HCT116 (cell line): ENCODE measurements around the gene GLB1L. TPM values are rescaled to one million over a fixed set of nuclear protein-coding genes. Genes with fewer than 3 reads are reported as not detected.

ENCODE experiments used
- ATAC-seq: fragments of 200-7000 bp; cut with Tn5 transposase; 2 replicates; pipeline ENCODE4 v1.9.1; 2020; ENCODE audit warnings: mild to moderate bottlenecking, moderate library complexity
- BruUV-seq: library from RNA; stranded (reverse); fragments of 400-500 nt; replicated peaks from 2 replicates; lab custom pipeline; 2021; lab: Mats Ljungman, UMichigan
- CTCF ChIA-PET: fragments of 300-600 bp; sonication (Branson Sonifier 250); formaldehyde crosslinking; loops from one replicate; lab custom pipeline; 2021; ENCODE audit warnings: antibody characterized with exemption; lab: Charles Lee
- POLR2A ChIA-PET: fragments of 300-600, 350-600 bp; sonication (Branson Sonifier 250); formaldehyde crosslinking; loops from one replicate; lab custom pipeline; 2021; ENCODE audit warnings: antibody characterized with exemption; lab: Charles Lee
- RAD21 ChIA-PET, 2 experiments: fragments of 300-600 bp; sonication (Branson Sonifier 250); formaldehyde crosslinking; loops; one replicate each; lab custom pipeline; 2023; ENCODE audit warnings: low total read pairs in 2 of 2; ENCODE audit not compliant: uncharacterized antibody in 2 of 2, unreplicated experiment in 2 of 2, low non-redundant PET in 1 of 2; lab: Charles Lee
- DNase-seq: peaks from one replicate; pipeline ENCODE4 v3.0.0-alpha.2; 2010; ENCODE audit warnings: low read depth, low spot score
- H2AFZ ChIP-seq: fragments of 200-600 bp; shearing (Covaris generic), sonication (generic); 2 replicates; pipeline ENCODE4 v1.6.1; 2017; ENCODE audit warnings: low read depth, mixed run types, mixed read lengths, antibody characterized with exemption, low read length; ENCODE audit not compliant: poor library complexity, severe bottlenecking
- H3K27ac ChIP-seq: 2 replicates; pipeline ENCODE4 v1.5.1; 2012; ENCODE audit warnings: low read depth, low read length
- H3K27me3 ChIP-seq: fragments of 200-600 bp; sonication (generic); 2 replicates; pipeline ENCODE4 v1.6.1; 2016; ENCODE audit warnings: mixed run types, low read length, mixed read lengths; ENCODE audit not compliant: insufficient read depth
- H3K36me3 ChIP-seq, 2 experiments: fragments of 200-500 bp in 1 of 2; fragments of 200-600 bp in 1 of 2; sonication (Bioruptor generic) in 1 of 2; sonication (generic) in 1 of 2; 2 replicates each; pipeline versions ENCODE4 v1.5.1 to v1.6.1; 2014 to 2016; ENCODE audit warnings: low read length in 2 of 2, inconsistent platforms in 1 of 2, mixed read lengths in 1 of 2, mixed run types in 1 of 2; ENCODE audit not compliant: insufficient read depth in 2 of 2, control insufficient read depth in 1 of 2
- H3K4me1 ChIP-seq, 2 experiments: fragments of 200-600 bp in 1 of 2; sonication (generic) in 1 of 2; 2 replicates each; pipeline versions ENCODE4 v1.5.1 to v1.6.1; 2012 to 2017; ENCODE audit warnings: low read length in 2 of 2, inconsistent platforms in 1 of 2, mild to moderate bottlenecking in 1 of 2, mixed read lengths in 1 of 2, mixed run types in 1 of 2, moderate library complexity in 1 of 2; ENCODE audit not compliant: insufficient read depth in 2 of 2, control insufficient read depth in 1 of 2
- H3K4me2 ChIP-seq: fragments of 200-600 bp; sonication (generic); 2 replicates; pipeline ENCODE4 v1.6.1; 2017; ENCODE audit warnings: mixed run types, low read length, mixed read lengths
- H3K4me3 ChIP-seq, 2 experiments: fragments of 200-600 bp in 1 of 2; sonication (generic) in 1 of 2; replicated peaks in 1 of 2; 2 replicates each; pipeline ENCODE4 v1.5.1; 2011 to 2016; ENCODE audit warnings: low read length in 2 of 2, control low read depth in 1 of 2, low read depth in 1 of 2, mild to moderate bottlenecking in 1 of 2, mixed read lengths in 1 of 2, mixed run types in 1 of 2
- H3K79me2 ChIP-seq: fragments of 200-600 bp; sonication (generic); 2 replicates; pipeline ENCODE4 v1.6.1; 2017; ENCODE audit warnings: mild to moderate bottlenecking, mixed run types, low read length, moderate library complexity, mixed read lengths; ENCODE audit not compliant: insufficient read depth
- H3K9ac ChIP-seq: fragments of 200-600 bp; sonication (generic); 2 replicates; pipeline ENCODE4 v1.6.1; 2016; ENCODE audit warnings: low read length, mixed read lengths
- H3K9me2 ChIP-seq: fragments of 200-600 bp; sonication (generic), shearing (Covaris generic); 2 replicates; pipeline ENCODE4 v1.6.1; 2017; ENCODE audit warnings: mixed run types, mild to moderate bottlenecking, moderate library complexity; ENCODE audit not compliant: insufficient read depth
- H3K9me3 ChIP-seq, 2 experiments: fragments of 200-500 bp in 1 of 2; fragments of 200-600 bp in 1 of 2; sonication (Bioruptor generic) in 1 of 2; sonication (generic) in 1 of 2; 2 replicates each; pipeline ENCODE4 v1.6.1; 2014 to 2017; ENCODE audit warnings: low read length in 2 of 2, mixed read lengths in 2 of 2, inconsistent platforms in 1 of 2, low read depth in 1 of 2, mild to moderate bottlenecking in 1 of 2, mixed run types in 1 of 2, moderate library complexity in 1 of 2; ENCODE audit not compliant: control insufficient read depth in 1 of 2, insufficient read depth in 1 of 2
- H4K20me1 ChIP-seq: fragments of 200-600 bp; sonication (generic), shearing (Covaris generic); 2 replicates; pipeline ENCODE4 v1.6.1; 2017; ENCODE audit warnings: mixed run types, mild to moderate bottlenecking, moderate library complexity; ENCODE audit not compliant: insufficient read depth
- CBX3 ChIP-seq: IDR thresholded peaks from 2 replicates; pipeline ENCODE4 v1.6.1; 2012; ENCODE audit warnings: low read depth
- ELF1 ChIP-seq: IDR thresholded peaks from 2 replicates; pipeline ENCODE4 v1.6.1; 2012; ENCODE audit warnings: low read depth, borderline replicate concordance
- EZH2 ChIP-seq: fragments of 200-600 bp; sonication (generic); IDR thresholded peaks from 2 replicates; pipeline ENCODE4 v1.6.1; 2017; ENCODE audit warnings: antibody characterized with exemption, mixed run types
- FOSL1 ChIP-seq: IDR thresholded peaks from 2 replicates; pipeline ENCODE4 v1.6.1; 2012; ENCODE audit warnings: low read depth
- JUND ChIP-seq: IDR thresholded peaks from 2 replicates; pipeline ENCODE4 v1.6.1; 2012
- POLR2A ChIP-seq: IDR thresholded peaks from 2 replicates; pipeline ENCODE4 v1.7.0; 2011; ENCODE audit warnings: borderline replicate concordance; ENCODE audit not compliant: insufficient read depth, insufficient read length; ENCODE audit errors: extremely low read depth
- RAD21 ChIP-seq: IDR thresholded peaks from 2 replicates; pipeline ENCODE4 v1.6.1; 2012; ENCODE audit warnings: low read depth, mild to moderate bottlenecking
- SIN3A ChIP-seq: IDR thresholded peaks from 2 replicates; pipeline ENCODE4 v1.6.1; 2012; ENCODE audit warnings: low read depth
- SP1 ChIP-seq: IDR thresholded peaks from 2 replicates; pipeline ENCODE4 v1.6.1; 2012; ENCODE audit warnings: low read depth
- SRF ChIP-seq: IDR thresholded peaks from 2 replicates; pipeline ENCODE4 v1.6.1; 2012; ENCODE audit warnings: low read depth
- ZBTB33 ChIP-seq: IDR thresholded peaks from 2 replicates; pipeline ENCODE4 v1.6.1; 2011; ENCODE audit warnings: mild to moderate bottlenecking, low read length, moderate library complexity; ENCODE audit not compliant: insufficient replicate concordance; ENCODE audit errors: extremely low read depth
- intact Hi-C: fragments of 100-400 bp; cut with micrococcal nuclease; formaldehyde crosslinking; loops from 2 replicates; pipeline ENCODE4 v1.10.0; 2022
- total RNA-seq: library from RNA; stranded (reverse); gene quantifications from one replicate; pipeline ENCODE4 v1.2.1, GENCODE V29; 2021; ENCODE audit not compliant: unreplicated experiment
- TF ChIP-seq, protein P1 (sequence below), 3 experiments: fragments of 200-600 bp in 1 of 3; sonication (generic) in 1 of 3; IDR thresholded peaks in 2 of 3; conservative IDR thresholded peaks in 1 of 3; 2 replicates each; pipeline ENCODE4 v1.5.1; 2012 to 2017; ENCODE audit warnings: low read depth in 2 of 3, low read length in 2 of 3, antibody characterized with exemption in 1 of 3, borderline replicate concordance in 1 of 3, control low read depth in 1 of 3, mild to moderate bottlenecking in 1 of 3, mixed read lengths in 1 of 3, mixed run types in 1 of 3, moderate library complexity in 1 of 3; ENCODE audit not compliant: insufficient read depth in 1 of 3
- TF ChIP-seq, protein P2 (sequence below): IDR thresholded peaks from 2 replicates; pipeline ENCODE4 v1.6.1; 2012

GLB1L gene
- total RNA-seq, 1 experiment from 2014 or later = 6.6 TPM

DNA sequence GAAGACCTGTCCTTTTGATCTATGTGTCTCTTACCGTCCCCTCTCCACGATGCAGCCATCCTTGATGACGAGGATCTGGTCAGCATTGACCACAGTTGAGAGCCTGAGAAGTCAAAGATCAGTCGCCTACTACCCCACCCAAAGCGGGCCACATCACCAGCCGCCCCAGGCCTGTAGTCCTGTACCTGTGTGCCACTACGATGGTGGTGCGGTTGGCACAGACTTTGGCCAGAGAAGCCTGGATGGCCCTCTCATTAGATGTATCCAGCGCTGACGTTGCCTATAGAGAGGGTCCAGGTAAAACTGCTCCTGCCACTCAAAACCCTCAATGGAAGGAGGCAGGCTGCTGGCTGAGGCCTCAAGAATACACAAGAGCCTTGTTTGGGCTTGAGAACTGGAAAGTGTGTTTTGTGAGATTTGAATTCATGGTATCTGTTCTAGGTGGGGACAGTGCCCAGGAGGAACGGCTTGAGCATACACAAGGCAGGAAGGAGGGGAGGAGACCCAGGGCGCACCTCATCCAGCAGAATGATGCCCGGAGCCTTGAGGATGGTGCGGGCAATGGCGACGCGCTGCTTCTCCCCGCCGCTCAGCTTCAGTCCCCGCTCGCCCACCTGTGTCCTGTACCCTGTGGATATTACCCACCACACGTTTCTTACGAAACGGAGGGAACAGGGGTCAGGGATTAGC lies 34.9 kb downstream of the GLB1L start:
- Histone ChIP-seq H3K9ac (no peak overlapping the region), H3K9me2 (no peaks in the 10 kb centered on the region), H3K27ac (no peak overlapping the region), H3K79me2 (no peaks in the 10 kb centered on the region), H2AFZ (no peak overlapping the region), H4K20me1 (no peaks in the 10 kb centered on the region), H3K4me3 (no peak overlapping the region), H3K36me3 (peaks cover 10 to 23% of the 10 kb centered on the region in 2 experiments; a peak in 3 of 4 replicates), H3K9me3 (no peaks in the 10 kb centered on the region), H3K4me1 (peaks cover 11 to 17% of the 10 kb centered on the region in 2 experiments), H3K27me3 (no peaks in the 10 kb centered on the region), H3K4me2 (no peak overlapping the region)
- RAD21 ChIA-PET = no interaction called here
- no TSS peak for BruUV-seq
- ATAC-seq (no peak), DNase-seq (no peak)
- POLR2A ChIA-PET = no interaction called here
- no peak for TF ChIP-seq JUND
- no peak for TF ChIP-seq SRF
- no peak for TF ChIP-seq ZBTB33
- TF ChIP-seq RAD21 = no peak
- TF ChIP-seq SP1 = no peak
- no peak for TF ChIP-seq ELF1
- TF ChIP-seq, protein P1, sequence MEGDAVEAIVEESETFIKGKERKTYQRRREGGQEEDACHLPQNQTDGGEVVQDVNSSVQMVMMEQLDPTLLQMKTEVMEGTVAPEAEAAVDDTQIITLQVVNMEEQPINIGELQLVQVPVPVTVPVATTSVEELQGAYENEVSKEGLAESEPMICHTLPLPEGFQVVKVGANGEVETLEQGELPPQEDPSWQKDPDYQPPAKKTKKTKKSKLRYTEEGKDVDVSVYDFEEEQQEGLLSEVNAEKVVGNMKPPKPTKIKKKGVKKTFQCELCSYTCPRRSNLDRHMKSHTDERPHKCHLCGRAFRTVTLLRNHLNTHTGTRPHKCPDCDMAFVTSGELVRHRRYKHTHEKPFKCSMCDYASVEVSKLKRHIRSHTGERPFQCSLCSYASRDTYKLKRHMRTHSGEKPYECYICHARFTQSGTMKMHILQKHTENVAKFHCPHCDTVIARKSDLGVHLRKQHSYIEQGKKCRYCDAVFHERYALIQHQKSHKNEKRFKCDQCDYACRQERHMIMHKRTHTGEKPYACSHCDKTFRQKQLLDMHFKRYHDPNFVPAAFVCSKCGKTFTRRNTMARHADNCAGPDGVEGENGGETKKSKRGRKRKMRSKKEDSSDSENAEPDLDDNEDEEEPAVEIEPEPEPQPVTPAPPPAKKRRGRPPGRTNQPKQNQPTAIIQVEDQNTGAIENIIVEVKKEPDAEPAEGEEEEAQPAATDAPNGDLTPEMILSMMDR (IDR thresholded peaks at IDR 0.05 in 2 of 3, conservative IDR thresholded peaks at IDR 0.05 in 1 of 3; ENCODE audit: borderline replicate concordance in 1 of 3, insufficient read depth in 1 of 3, low read depth in 2 of 3, low read length in 2 of 3) = no peak
- TF ChIP-seq, protein P2, sequence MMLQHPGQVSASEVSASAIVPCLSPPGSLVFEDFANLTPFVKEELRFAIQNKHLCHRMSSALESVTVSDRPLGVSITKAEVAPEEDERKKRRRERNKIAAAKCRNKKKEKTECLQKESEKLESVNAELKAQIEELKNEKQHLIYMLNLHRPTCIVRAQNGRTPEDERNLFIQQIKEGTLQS = no peak
- TF ChIP-seq CBX3 = no peak
- no peak for TF ChIP-seq FOSL1
- no peak for TF ChIP-seq EZH2
- TF ChIP-seq POLR2A = no peak
- no peak for TF ChIP-seq SIN3A
- intact Hi-C loops = loop anchor here (2.0 kb wide), 2 partner anchors 40 to 50 kb away; partner anchors contain the start of genes NHEJ1 and SLC23A3
- CTCF ChIA-PET = interaction anchor here (1.4 to 1.7 kb wide), 2 partner anchors 39 to 181 kb away, joined by 4 to 10 read pairs; no protein-coding TSS in a partner anchor
